DOHH2 (cell line): ENCODE results near the gene PEX6.
A peak's percentile ranks its signal among the peaks of the same experiment; 100 is the strongest.

Source experiments
- H3F3A ChIP-seq: fragments of 200-600 bp; sonication (generic), shearing (Covaris generic); 2 replicates; pipeline ENCODE4 v1.6.0; 2016; ENCODE audit warnings: antibody characterized with exemption, mild to moderate bottlenecking; ENCODE audit not compliant: control insufficient read depth, insufficient read depth
- H3K27ac ChIP-seq: fragments of 200-600 bp; sonication (generic); 2 replicates; pipeline ENCODE4 v1.5.1; 2014; ENCODE audit warnings: low read depth, mild to moderate bottlenecking, low read length, moderate library complexity
- H3K27me3 ChIP-seq: fragments of 200-600 bp; sonication (generic); 2 replicates; pipeline ENCODE4 v1.6.1; 2014; ENCODE audit warnings: mild to moderate bottlenecking, low read length, mixed read lengths; ENCODE audit not compliant: control insufficient read depth
- H3K36me3 ChIP-seq: fragments of 200-600 bp; sonication (generic); 2 replicates; pipeline ENCODE4 v1.6.1; 2014; ENCODE audit warnings: mild to moderate bottlenecking, low read length, moderate library complexity, mixed read lengths; ENCODE audit not compliant: control insufficient read depth
- H3K4me1 ChIP-seq: fragments of 200-600 bp; sonication (generic); 2 replicates; pipeline ENCODE4 v1.6.1; 2014; ENCODE audit warnings: mild to moderate bottlenecking, low read length, mixed read lengths; ENCODE audit not compliant: control insufficient read depth
- H3K4me2 ChIP-seq: fragments of 200-600 bp; sonication (generic); 2 replicates; pipeline ENCODE4 v1.6.0; 2014; ENCODE audit warnings: mild to moderate bottlenecking, low read length, moderate library complexity
- H3K4me3 ChIP-seq: fragments of 200-600 bp; sonication (generic); 2 replicates; pipeline ENCODE4 v1.5.1; 2014; ENCODE audit warnings: mild to moderate bottlenecking, low read length, mixed read lengths
- H3K79me2 ChIP-seq: fragments of 200-600 bp; sonication (generic); 2 replicates; pipeline ENCODE4 v1.6.1; 2014; ENCODE audit warnings: mild to moderate bottlenecking, low read length, mixed read lengths; ENCODE audit not compliant: control insufficient read depth
- H3K9me2 ChIP-seq: fragments of 200-600 bp; sonication (generic); replicated peaks from 2 replicates; pipeline ENCODE4 v1.6.1; 2014; ENCODE audit warnings: mild to moderate bottlenecking, low read length, mixed read lengths; ENCODE audit not compliant: control insufficient read depth
- H3K9me3 ChIP-seq: fragments of 200-600 bp; sonication (generic); 2 replicates; pipeline ENCODE4 v1.6.1; 2014; ENCODE audit warnings: antibody characterized with exemption, low read length, mixed read lengths; ENCODE audit not compliant: control insufficient read depth, insufficient read depth
- H4K20me1 ChIP-seq: fragments of 200-600 bp; sonication (generic); 2 replicates; pipeline ENCODE4 v1.6.0; 2014; ENCODE audit warnings: low read depth, mild to moderate bottlenecking, antibody characterized with exemption, low read length, moderate library complexity; ENCODE audit not compliant: control insufficient read depth, insufficient read depth
- CTCF ChIP-seq: fragments of 200-600 bp; sonication (generic); IDR thresholded peaks from one replicate; pipeline ENCODE4 v1.5.1; 2014; ENCODE audit warnings: antibody characterized with exemption, mild to moderate bottlenecking, low read depth, low read length; ENCODE audit not compliant: poor library complexity, severe bottlenecking
- EZH2phosphoT487 ChIP-seq: fragments of 200-600 bp; sonication (generic); IDR thresholded peaks from 2 replicates; pipeline ENCODE4 v1.6.1; 2017; ENCODE audit warnings: borderline replicate concordance, mild to moderate bottlenecking, antibody characterized with exemption, low read length, moderate library complexity, mixed read lengths

PEX6 gene

GRCh38 chr6:42978487-42978838 lies 518 bp downstream of the PEX6 start:
- TF ChIP-seq EZH2phosphoT487: no peak
- no peak for TF ChIP-seq CTCF
- H3F3A ChIP-seq: peaks cover 8% of the 10 kb centered on the region; the same call in 1 of the 2 replicates

GRCh38 chr6:42974919-42975505 lies 4.0 kb downstream of the PEX6 start:
- H3K36me3 ChIP-seq: peaks cover 45% of the 10 kb centered on the region
- H3K4me2 ChIP-seq: peak overlapping the region; percentile 1; the same call in 1 of the 2 replicates
- H3K79me2 ChIP-seq: peaks cover 61% of the 10 kb centered on the region
- 0 out of 2 replicates have a peak, but pooled peaks cover 5% of the 10 kb centered on the region for H3F3A ChIP-seq
- no peaks in the 10 kb centered on the region for H3K27me3 ChIP-seq
- no peak overlapping the region for H3K4me3 ChIP-seq
- H3K27ac ChIP-seq: no peak overlapping the region
- H3K4me1 ChIP-seq: peaks cover 28% of the 10 kb centered on the region
- H3K9me2 ChIP-seq: no peaks in the 10 kb centered on the region
- TF ChIP-seq EZH2phosphoT487: no peak
- no peaks in the 10 kb centered on the region for H3K9me3 ChIP-seq
- H4K20me1 ChIP-seq: peaks cover 6% of the 10 kb centered on the region; the same call in 1 of the 2 replicates

More at GRCh38 chr6:42978487-42978838, 518 bp downstream of the PEX6 start:
- Histone ChIP-seq H3K9me3 (no peaks in the 10 kb centered on the region), H3K79me2 (peaks cover 59% of the 10 kb centered on the region), H3K9me2 (no peaks in the 10 kb centered on the region), H3K4me1 (peaks cover 35% of the 10 kb centered on the region), H3K27ac (peak overlapping the region; percentile 58), H3K4me2 (peak overlapping the region; percentile 90), H4K20me1 (peaks cover 6% of the 10 kb centered on the region; the same call in 1 of the 2 replicates), H3K4me3 (peak overlapping the region; percentile 78), H3K27me3 (no peaks in the 10 kb centered on the region), H3K36me3 (peaks cover 39% of the 10 kb centered on the region)

GRCh38 chr6:42973926-42974325 lies 5.1 kb downstream of the PEX6 start:
- peaks cover 6% of the 10 kb centered on the region; the same call in 1 of the 2 replicates for H4K20me1 ChIP-seq
- no peaks in the 10 kb centered on the region for H3K9me3 ChIP-seq
- H3K79me2 ChIP-seq: peaks cover 51% of the 10 kb centered on the region
- 0 out of 2 replicates have a peak, but pooled peaks cover 5% of the 10 kb centered on the region for H3F3A ChIP-seq
- H3K36me3 ChIP-seq: peaks cover 56% of the 10 kb centered on the region
- no peaks in the 10 kb centered on the region for H3K9me2 ChIP-seq
- peaks cover 20% of the 10 kb centered on the region for H3K4me1 ChIP-seq
- H3K4me3 ChIP-seq: no peak overlapping the region
- no peak overlapping the region for H3K4me2 ChIP-seq
- H3K27ac ChIP-seq: no peak overlapping the region
- TF ChIP-seq CTCF (no peak), EZH2phosphoT487 (no peak)
- H3K27me3 ChIP-seq: no peaks in the 10 kb centered on the region

DNA sequence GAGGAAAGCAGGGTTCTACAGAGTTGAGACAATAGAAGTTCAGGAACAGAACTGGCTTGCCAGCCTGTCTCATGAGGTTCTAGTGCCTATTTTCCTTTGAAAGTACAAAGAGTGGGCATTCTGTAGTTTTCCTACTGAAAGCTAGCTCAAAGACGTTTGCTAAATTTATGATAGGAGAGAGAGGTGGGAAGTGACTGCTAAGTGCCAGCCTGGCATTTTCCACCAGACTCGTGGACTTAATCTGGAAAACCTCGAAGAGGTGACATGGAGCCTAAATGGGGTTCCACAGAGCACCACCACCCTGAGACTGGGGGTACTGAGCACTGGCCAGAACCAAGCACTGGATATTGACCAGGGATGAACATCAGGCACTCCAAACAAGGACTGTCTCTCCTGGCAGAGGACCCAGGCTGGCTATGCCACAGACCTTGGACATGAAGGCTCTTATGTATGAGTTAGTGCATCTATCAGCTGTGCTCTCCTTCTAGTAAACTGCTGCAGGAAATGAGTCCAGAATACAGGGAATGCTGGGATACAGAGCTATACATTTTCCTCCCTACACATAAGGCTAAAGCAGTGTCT lies 7.1 kb downstream of the PEX6 start:
- 0 out of 2 replicates have a peak, but pooled peaks cover 5% of the 10 kb centered on the region for H3F3A ChIP-seq
- H3K27ac ChIP-seq: no peak overlapping the region
- no peak overlapping the region for H3K4me3 ChIP-seq
- no peaks in the 10 kb centered on the region for H3K27me3 ChIP-seq
- peaks cover 7% of the 10 kb centered on the region for H3K4me1 ChIP-seq
- no peak overlapping the region for H3K4me2 ChIP-seq
- peaks cover 6% of the 10 kb centered on the region; the same call in 1 of the 2 replicates for H4K20me1 ChIP-seq
- peaks cover 51% of the 10 kb centered on the region for H3K36me3 ChIP-seq
- H3K9me3 ChIP-seq: no peaks in the 10 kb centered on the region
- TF ChIP-seq EZH2phosphoT487 (no peak), CTCF (no peak)
- H3K9me2 ChIP-seq: no peaks in the 10 kb centered on the region
- peaks cover 30% of the 10 kb centered on the region for H3K79me2 ChIP-seq
